CD4-positive, alpha-beta T cell (primary cell): Measurements from ENCODE around the gene SYT15. TPM values are rescaled to one million over a fixed set of nuclear protein-coding genes. Genes with fewer than 3 reads are reported as not detected.
A peak's percentile ranks its signal among the peaks of the same experiment; 100 is the strongest.
"Not testable (repeated sequence)": the region's sequence is repeated elsewhere in the genome, so short reads cannot be mapped to it uniquely, and the experiment has no call there.

ENCODE experiments used
- ATAC-seq: fragments of 200-7000 bp; cut with Tn5 transposase; one replicate; pipeline ENCODE4 v1.10.0; 2022; ENCODE audit warnings: mild to moderate bottlenecking; ENCODE audit not compliant: poor library complexity
- CTCF ChIA-PET: fragments of 350-600 bp; sonication (Branson Sonifier 250); formaldehyde crosslinking; loops from one replicate; lab custom pipeline; 2021; ENCODE audit warnings: antibody characterized with exemption, inconsistent platforms; lab: Charles Lee
- POLR2A ChIA-PET: fragments of 350-600 bp; sonication (Branson Sonifier 250); formaldehyde crosslinking; loops from one replicate; lab custom pipeline; 2021; ENCODE audit warnings: antibody characterized with exemption, inconsistent platforms; lab: Charles Lee
- DNase-seq, 14 experiments: peaks; one replicate each; pipeline ENCODE4 v3.0.0-alpha.2; 2013 to 2020; ENCODE audit warnings: mixed read lengths in 2 of 14
- H3K27ac ChIP-seq, 2 donors: one replicate each; pipeline versions ENCODE4 v1.5.1 to v1.7.0; 2013; ENCODE audit warnings: low read length in 2 of 2, low read depth in 1 of 2, mild to moderate bottlenecking in 1 of 2
- H3K27me3 ChIP-seq, 2 experiments: 1 replicate in 1 of 2; 2 replicates in 1 of 2; pipeline versions ENCODE4 v1.6.1 to v1.7.0; 2013; ENCODE audit warnings: low read length in 2 of 2, control low read depth in 1 of 2, mild to moderate bottlenecking in 1 of 2, moderate library complexity in 1 of 2; ENCODE audit not compliant: insufficient read depth in 2 of 2, control insufficient read depth in 1 of 2
- H3K36me3 ChIP-seq: one replicate; pipeline ENCODE4 v1.6.1; 2013; ENCODE audit warnings: low read length, control low read depth; ENCODE audit not compliant: insufficient read depth
- H3K4me1 ChIP-seq: one replicate; pipeline ENCODE4 v1.6.1; 2013; ENCODE audit warnings: low read length, control low read depth; ENCODE audit not compliant: insufficient read depth
- H3K4me3 ChIP-seq: one replicate; pipeline ENCODE4 v1.5.1; 2013; ENCODE audit warnings: mild to moderate bottlenecking, low read length, moderate library complexity
- H3K9me3 ChIP-seq, 2 experiments: 1 replicate in 1 of 2; 2 replicates in 1 of 2; pipeline versions ENCODE4 v1.6.1 to v1.7.0; 2013; ENCODE audit warnings: low read length in 2 of 2, mild to moderate bottlenecking in 2 of 2, control low read depth in 1 of 2, moderate library complexity in 1 of 2; ENCODE audit not compliant: control insufficient read depth in 1 of 2, insufficient read depth in 1 of 2
- H3K27ac Mint-ChIP-seq: one replicate; pipeline ENCODE4 v1.8.0; 2020; ENCODE audit warnings: mixed read lengths
- H3K27me3 Mint-ChIP-seq: one replicate; pipeline ENCODE4 v1.8.0; 2021; ENCODE audit warnings: mixed read lengths
- H3K36me3 Mint-ChIP-seq: one replicate; pipeline ENCODE4 v1.8.0; 2021; ENCODE audit warnings: low read depth, mixed read lengths
- H3K4me1 Mint-ChIP-seq: one replicate; pipeline ENCODE4 v1.8.0; 2021; ENCODE audit warnings: low read depth, mixed read lengths
- H3K4me3 Mint-ChIP-seq: one replicate; pipeline ENCODE4 v1.8.0; 2020; ENCODE audit warnings: mild to moderate bottlenecking, mixed read lengths
- H3K9me3 Mint-ChIP-seq: one replicate; pipeline ENCODE4 v1.8.0; 2020; ENCODE audit warnings: mixed read lengths
- intact Hi-C, 2 experiments: fragments of 100-400 bp; cut with DNase I in 1 of 2; cut with micrococcal nuclease in 1 of 2; formaldehyde crosslinking; loops; one replicate each; pipeline versions ENCODE4 v1.15.1 to v1.9.0; 2023 to 2025; cut with DNase I, micrococcal nuclease
- total RNA-seq, 174 experiments: library from RNA in 2 of 174; stranded (reverse) in 2 of 174; gene quantifications; one replicate each; pipeline ENCODE4 v1.2.3 and lab custom pipeline; 2021 to 2026

Gene SYT15
- total RNA-seq, 2 experiments from 2014 or later, result 0.17 to 0.77 TPM

DNA sequence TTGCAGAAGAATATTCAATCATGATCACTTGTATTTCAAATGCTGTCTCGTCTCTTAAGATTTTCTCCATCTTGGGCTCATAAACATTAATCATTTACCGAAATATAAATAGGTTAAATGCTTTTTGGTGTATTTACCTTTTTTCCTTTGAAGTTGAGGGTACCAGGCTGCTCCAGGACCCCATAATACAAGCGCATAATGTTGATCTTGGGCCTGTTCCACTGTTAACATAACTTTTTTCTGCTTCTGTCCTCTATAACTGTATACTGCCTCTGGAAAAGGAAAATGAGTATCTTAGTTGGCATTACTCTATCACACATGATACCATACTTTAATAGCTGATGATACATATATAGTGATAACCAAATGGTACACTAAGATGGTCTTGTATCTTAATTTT lies 51.9 kb downstream of the SYT15 start:
- H3K4me1 Mint-ChIP-seq, H3K4me1 ChIP-seq, intact Hi-C loops, H3K27me3 Mint-ChIP-seq, H3K36me3 ChIP-seq, H3K27ac Mint-ChIP-seq, H3K9me3 Mint-ChIP-seq, ATAC-seq, POLR2A ChIA-PET, H3K4me3 Mint-ChIP-seq, H3K9me3 ChIP-seq, H3K27ac ChIP-seq, H3K4me3 ChIP-seq, H3K27me3 ChIP-seq, H3K36me3 Mint-ChIP-seq, CTCF ChIA-PET, DNase-seq: not testable (repeated sequence)

DNA sequence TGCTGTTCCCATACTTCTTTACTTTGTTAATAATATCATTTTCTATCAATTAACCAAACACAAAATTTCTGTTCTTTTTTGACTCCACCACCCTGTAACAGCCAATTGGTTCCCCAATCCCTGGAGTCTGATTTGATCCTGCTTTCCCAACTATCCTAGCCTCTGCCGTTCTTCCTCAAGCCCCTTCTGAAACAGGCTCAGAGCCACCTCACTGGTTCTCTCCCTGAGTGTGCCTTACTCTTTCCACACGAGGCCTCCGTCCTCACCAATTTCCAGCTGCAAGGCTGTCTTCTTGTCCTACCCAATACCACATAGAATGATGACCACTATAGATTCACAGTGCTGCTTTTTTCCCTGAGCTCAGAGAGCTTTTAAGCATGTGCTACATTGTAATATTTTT lies 52.8 kb downstream of the SYT15 start:
- intact Hi-C loops, result not testable (repeated sequence)

DNA sequence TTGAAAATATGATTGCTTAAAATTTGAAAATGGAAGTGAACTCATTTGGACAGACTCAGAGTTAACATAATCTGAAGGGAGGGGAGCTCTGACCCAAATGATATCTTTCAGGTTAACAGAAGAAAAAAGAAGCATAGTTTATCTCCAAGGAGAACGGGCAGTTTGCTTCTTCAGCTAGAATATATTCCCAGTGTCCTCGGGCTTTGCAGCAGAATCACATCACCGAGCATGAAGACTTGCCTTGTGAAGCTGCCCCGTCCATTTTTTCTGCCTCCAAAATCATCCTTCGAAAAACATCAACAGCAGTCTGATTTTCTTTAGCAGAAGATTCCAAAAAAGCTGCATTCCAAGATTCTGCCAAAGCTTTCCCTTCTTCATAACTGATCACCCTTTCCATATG lies 55.8 kb downstream of the SYT15 start:
- H3K4me3 Mint-ChIP-seq, H3K27me3 ChIP-seq, H3K4me3 ChIP-seq, H3K9me3 Mint-ChIP-seq, H3K4me1 ChIP-seq, POLR2A ChIA-PET, H3K9me3 ChIP-seq, intact Hi-C loops, DNase-seq, H3K4me1 Mint-ChIP-seq, CTCF ChIA-PET, H3K36me3 ChIP-seq, H3K27ac Mint-ChIP-seq, H3K27me3 Mint-ChIP-seq, ATAC-seq, H3K27ac ChIP-seq, H3K36me3 Mint-ChIP-seq: not testable (repeated sequence)

More for the DNA sequence above, 52.8 kb downstream of the SYT15 start:
- H3K27me3 ChIP-seq, H3K9me3 Mint-ChIP-seq, ATAC-seq, H3K4me3 ChIP-seq, H3K36me3 ChIP-seq, H3K4me3 Mint-ChIP-seq, H3K9me3 ChIP-seq, H3K36me3 Mint-ChIP-seq, H3K27ac ChIP-seq, H3K4me1 Mint-ChIP-seq, POLR2A ChIA-PET, DNase-seq, H3K27me3 Mint-ChIP-seq, CTCF ChIA-PET, H3K27ac Mint-ChIP-seq, H3K4me1 ChIP-seq: not testable (repeated sequence)

DNA sequence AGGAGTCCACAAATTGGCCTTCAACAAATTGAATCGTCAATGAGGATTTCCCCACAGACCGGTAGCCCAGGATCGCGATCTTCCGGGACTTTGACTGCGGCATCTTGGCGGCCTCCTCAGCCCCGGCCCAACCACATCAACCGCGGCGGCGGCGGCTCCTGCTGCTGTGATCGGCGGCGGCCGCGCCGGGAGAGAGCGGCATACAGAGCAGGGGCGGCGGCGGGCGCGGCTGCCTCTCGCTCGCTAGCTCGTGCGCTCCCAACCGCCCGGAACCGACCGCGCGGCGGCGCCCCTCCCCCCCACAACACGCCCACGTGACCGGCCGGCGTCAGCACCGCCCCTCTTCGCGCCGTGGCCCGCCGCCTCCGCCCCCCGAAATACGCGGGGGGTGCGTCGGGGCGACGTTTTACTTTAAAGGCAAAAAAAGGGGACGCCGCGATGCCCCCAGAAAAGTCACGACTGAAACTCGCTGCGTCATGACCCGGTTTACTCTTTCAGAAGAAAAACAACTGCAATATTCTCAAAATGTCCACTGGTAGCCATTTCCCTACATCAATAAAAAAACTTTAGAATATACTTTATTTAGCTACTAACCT lies 56.5 kb downstream of the SYT15 start:
- H3K9me3 ChIP-seq, H3K27me3 Mint-ChIP-seq, H3K9me3 Mint-ChIP-seq, POLR2A ChIA-PET, H3K4me1 Mint-ChIP-seq, H3K27ac ChIP-seq, H3K36me3 ChIP-seq, intact Hi-C loops, H3K27ac Mint-ChIP-seq, H3K36me3 Mint-ChIP-seq, CTCF ChIA-PET, H3K27me3 ChIP-seq, H3K4me1 ChIP-seq: not testable (repeated sequence)
- peak overlapping the region; percentile 76 for H3K4me3 Mint-ChIP-seq
- peak overlapping the region; percentile 35 for H3K4me3 ChIP-seq
- ATAC-seq (peak; percentile 85), DNase-seq (peak in 1 of 14 experiments; percentile 15)

DNA sequence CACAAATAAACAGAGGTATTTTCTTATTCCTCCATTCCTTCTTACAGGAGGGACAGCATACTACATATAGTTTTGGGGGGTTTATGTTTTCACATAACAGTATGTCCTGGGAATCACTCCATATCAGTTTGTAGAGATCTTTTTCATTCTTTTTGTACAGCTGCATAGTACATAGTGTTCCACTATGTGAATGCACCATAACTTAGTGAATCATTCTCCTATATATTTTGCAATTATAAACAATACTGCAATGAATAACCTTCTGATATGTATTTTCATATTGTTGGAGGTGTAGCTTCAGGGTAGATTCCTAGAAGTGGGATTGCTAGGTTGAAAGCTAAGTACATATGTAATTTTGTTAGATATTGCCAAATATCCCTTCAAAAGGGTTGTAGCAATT lies 61.1 kb downstream of the SYT15 start:
- DNase-seq, H3K36me3 Mint-ChIP-seq, H3K4me3 ChIP-seq, H3K27me3 Mint-ChIP-seq, POLR2A ChIA-PET, H3K4me1 ChIP-seq, H3K4me3 Mint-ChIP-seq, H3K36me3 ChIP-seq, H3K27me3 ChIP-seq, intact Hi-C loops, H3K27ac ChIP-seq, H3K9me3 ChIP-seq, H3K27ac Mint-ChIP-seq, CTCF ChIA-PET, H3K4me1 Mint-ChIP-seq, ATAC-seq, H3K9me3 Mint-ChIP-seq: not testable (repeated sequence)

Other genes starting within 250 kb of the SYT15 start
- gene ANXA8L1, start 203.4 kb upstream of the SYT15 start, total RNA-seq, result not detected
- gene NPY4R, start 113.2 kb upstream of the SYT15 start, total RNA-seq, result not detected
- gene GPRIN2, start 22.5 kb upstream of the SYT15 start, total RNA-seq, result not detected